Stimulated activated CD4-positive, alpha-beta T cell treated with anti-CD3 and anti-CD28 coated beads, Interleukin-12 subunit alpha, Interleukin-12 subunit beta, amount 100 ng/mL, for 24 hours (primary cell): Measurements from ENCODE around the gene PDSS1.

ENCODE experiments used
- DNase-seq, 2 experiments: peaks; one replicate each; pipeline ENCODE4 v3.0.0-alpha.2; 2020; ENCODE audit warnings: low read depth in 2 of 2

Gene PDSS1

DNA sequence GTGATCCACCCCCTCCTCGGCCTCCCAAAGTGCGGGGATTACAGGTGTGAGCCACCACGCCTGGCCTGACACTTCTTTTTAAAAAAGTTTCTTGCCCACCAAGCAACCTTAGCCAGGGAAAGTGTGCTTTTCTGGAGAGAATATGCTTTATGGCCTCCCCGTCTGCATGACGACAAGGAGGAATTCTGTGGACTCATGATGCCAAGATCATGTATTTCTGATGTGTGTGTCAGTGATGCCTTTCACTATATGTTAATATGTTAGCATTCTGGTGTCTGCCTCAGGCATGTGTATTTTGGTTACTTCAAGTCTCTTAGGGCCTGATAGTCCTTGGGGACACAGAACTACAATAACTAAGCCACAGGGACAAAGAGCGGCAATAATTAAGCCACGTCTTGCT, 2.1 kb downstream of the PDSS1 start:
- no peak for DNase-seq

DNA sequence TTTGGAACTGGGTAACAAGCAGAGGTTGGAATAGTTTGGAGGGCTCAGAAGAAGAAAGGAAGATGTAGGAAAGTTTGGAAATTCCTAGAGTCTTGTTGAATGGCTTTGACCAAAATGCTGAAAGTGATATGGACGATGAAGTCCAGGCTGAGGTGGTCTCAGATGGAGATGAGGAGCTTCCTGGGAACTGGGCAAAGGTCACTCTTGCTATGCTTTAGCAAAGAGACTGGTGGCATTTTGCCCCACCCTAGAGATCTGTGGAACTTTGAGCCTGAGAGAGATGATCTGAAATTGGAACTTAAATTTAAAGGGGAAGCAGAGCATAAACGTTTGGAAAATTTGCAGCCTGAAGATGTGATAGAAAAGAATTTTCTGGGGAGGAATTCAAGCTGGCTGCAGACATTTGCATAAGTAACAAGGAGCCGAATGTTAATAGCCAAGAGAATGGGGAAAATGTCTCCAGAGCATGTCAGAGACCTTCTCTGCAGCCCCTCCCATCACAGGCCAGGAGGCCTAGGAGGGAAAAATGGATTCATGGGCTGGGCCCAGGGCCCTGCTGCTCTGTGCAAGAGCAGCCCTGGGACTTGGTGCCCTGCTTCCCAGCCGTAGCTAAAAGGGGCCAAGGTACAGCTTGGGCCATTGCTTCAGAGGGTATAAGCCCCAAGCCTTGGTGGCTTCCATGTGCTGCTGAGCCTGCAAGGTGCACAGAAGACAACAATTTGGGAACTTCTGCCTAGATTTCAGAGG, 3.6 kb downstream of the PDSS1 start:
- DNase-seq: no peak

DNA sequence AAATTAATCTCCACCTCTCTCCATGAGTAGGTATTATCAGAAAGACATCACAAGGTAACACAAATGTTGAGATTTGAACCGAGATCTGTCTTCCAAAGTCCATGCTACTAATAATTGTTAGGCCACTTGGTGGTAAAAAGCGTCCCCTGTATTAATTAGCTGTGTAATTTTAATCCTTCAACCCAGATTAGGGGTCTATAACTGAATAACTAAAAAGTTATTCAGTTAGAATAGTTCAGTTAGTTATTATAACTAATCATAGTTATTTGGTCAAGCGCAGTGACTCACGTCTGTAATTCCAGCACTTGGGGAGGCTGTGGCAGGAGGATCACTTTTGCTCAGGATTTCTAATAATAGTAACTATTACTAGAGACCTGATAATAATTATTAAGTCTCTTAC, 5.6 kb downstream of the PDSS1 start:
- no peak for DNase-seq

DNA sequence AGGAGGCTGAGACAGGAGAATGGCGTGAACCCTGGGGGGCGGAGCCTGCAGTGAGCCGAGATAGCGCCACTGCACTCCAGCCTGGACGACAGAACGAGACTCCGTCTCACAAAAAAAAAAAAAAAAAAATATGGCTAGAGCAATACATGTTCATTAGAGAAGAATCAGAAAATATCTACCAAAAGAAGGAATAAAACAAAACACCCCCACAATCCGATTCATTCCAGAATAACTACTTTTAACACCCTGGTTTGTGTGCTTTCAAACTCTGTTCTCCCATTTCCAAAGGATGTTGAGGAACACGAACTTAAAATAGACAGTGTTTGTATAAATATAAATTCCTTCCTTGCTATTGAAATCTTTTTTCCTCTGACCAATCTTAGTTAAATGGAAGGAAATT, 6.5 kb downstream of the PDSS1 start:
- DNase-seq: no peak

DNA sequence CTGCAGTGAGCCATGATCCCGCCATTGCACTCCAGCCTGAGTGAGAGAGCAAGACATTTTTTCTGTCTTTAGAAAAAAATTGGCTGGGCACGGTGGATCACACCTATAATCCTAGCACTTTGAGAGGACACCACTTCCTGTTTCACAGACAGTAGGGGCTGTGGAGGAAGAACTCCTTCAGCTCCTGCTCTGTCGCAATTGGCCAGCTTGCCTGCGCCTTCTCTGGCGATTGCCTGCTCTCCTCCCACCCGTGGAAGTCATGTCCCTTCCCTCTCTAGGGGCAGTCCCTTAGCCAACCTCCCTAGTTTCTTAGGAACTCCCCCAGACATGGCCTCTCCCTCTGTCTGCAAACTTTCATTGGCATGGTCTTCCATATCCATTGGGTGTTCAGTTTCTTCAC, 8.7 kb downstream of the PDSS1 start:
- no peak for DNase-seq

DNA sequence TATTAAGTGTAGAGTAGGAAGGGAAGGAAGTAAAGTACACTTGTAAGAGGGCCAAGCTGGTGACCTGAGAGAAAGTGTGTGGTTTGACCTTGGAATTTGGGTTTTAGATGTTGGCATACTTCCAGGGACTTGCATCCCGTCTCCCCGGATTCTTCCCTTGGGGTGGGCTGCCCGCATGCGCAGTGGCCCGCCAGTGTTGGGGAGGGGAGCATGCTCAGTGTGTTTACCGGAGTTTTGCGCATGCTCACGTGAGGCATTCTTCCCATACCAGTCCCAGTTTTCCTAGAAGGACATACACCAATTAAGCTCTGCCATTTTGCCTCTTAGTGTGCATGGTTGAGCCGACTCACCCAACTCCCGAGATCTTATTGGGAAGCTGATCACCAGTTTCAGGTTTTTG, 9.4 kb downstream of the PDSS1 start:
- DNase-seq: no peak

DNA sequence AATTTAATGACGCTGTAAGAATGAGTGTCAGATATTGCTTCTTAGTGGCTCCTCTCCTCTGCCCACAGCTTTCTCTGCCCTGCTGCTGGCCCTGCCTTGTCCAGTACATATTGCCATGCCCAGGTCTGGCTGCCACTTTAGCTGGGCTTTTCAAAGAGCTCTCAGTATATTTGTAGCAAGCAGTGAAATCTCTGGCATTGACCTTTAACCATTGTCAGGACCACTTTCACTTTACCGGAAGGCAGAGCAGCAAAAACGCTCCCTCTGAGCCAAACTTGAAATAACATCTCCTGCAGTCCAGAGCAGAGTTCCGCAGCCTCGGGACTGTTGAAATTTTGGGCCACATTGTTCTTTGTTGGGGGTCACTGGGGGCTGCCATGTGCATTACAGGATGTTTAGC, 13.8 kb downstream of the PDSS1 start:
- DNase-seq: no peak

DNA sequence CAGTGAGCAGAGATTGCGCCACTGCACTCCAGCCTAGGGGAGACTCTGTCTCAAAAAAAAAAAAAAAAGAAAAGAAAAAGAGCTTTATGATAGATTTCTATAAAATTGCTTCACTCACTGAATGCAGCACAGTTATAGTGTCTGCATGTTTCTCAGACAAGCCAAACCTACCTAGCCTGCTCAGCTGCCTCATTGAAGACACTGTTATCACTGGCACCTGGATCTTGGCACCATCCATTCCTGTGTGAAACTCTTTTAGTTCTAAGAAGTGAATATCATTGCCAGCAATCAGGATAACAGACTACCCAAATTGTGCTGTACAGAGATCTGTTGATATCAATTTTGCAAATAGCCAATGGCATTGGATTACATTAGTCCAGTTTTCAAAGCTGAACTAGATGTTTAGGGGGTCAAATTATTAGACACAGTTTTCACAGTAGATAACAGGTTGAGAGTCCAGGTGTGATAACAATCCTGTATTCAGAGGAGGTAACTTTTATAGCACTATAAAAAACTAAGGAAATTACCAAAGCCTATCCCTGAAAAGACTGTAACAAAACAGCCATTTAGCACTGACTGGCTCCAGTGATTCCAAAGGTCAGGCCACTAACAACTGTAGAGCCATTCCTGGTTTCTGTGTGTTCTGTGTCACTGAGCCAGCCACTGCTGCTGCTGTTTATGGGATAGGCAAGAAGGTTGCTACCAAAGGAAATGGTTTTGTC, 17.1 kb downstream of the PDSS1 start:
- DNase-seq: no peak

DNA sequence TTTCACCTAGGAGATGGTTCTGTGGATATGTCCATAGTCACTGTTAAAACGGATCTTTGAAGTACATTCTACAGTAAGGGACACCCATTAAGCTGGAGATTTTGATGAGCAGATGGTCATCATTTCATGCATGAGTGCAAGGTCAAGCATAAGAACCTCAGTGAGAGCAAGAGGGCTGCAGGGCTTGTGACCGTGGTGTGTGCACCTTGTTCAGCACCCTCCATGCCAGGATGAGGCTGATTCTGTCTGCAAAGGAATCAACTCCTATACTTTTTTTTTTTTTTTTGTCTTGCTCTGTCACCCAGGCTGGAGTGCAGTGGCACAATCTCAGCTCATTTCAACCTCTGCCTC, 17.6 kb downstream of the PDSS1 start:
- no peak for DNase-seq

DNA sequence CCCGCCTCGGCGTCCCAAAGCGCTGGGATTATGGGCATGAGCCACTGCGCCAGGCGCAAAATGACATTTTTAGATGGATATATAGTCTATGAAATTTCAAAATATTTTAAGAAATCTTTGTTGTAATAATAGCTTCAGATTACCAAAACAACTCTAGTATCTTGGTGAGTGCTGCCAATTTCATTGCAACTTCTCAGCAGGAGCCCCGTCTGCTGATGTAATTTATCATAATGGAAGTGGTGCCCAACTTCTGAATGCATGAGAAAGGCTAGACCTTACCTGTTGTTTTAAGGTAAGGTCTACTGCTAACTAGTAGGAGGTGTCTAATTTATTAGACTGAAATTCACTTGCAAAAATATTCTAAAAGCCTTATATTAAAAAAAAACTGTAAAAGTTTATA, 20.0 kb downstream of the PDSS1 start:
- DNase-seq: no peak

DNA sequence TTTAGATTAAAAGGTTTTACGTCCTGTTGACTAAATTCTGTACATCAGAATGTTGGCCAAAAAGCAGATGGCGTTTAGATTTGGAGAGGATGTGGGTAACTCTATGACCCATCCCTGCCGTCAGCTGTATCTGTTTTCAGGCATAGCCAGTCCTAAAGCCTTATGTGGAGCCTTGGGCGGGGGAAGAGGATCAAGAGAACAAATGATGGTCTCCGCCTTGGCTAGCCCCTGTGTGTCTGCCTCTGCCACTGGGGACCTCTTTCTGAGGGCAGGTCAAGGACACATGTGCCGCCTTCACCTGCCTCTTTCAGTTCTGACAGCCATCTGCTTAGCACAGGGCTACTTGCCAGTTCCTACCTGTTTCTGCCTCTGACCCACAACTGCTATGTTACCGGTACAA, 24.1 kb downstream of the PDSS1 start:
- no peak for DNase-seq

DNA sequence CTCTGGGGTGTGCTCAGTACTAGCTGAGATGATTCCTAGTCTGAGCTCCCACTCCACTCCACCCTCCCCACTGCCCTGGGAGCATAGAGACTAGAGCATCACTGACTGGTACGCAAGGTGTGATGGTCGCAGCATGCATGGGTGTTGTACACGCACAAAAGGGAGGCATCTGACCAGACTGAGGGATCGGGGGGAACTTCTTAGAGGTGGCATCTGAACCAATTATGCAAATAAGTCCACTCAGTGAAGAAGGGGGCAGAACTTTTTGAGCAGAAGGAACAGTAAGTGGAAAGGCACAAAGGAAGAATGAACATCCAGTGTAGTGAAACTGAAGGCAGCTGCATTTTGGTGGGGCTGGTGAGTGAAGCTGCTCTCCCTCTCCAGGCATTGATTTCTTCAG, 25.5 kb downstream of the PDSS1 start:
- no peak for DNase-seq

DNA sequence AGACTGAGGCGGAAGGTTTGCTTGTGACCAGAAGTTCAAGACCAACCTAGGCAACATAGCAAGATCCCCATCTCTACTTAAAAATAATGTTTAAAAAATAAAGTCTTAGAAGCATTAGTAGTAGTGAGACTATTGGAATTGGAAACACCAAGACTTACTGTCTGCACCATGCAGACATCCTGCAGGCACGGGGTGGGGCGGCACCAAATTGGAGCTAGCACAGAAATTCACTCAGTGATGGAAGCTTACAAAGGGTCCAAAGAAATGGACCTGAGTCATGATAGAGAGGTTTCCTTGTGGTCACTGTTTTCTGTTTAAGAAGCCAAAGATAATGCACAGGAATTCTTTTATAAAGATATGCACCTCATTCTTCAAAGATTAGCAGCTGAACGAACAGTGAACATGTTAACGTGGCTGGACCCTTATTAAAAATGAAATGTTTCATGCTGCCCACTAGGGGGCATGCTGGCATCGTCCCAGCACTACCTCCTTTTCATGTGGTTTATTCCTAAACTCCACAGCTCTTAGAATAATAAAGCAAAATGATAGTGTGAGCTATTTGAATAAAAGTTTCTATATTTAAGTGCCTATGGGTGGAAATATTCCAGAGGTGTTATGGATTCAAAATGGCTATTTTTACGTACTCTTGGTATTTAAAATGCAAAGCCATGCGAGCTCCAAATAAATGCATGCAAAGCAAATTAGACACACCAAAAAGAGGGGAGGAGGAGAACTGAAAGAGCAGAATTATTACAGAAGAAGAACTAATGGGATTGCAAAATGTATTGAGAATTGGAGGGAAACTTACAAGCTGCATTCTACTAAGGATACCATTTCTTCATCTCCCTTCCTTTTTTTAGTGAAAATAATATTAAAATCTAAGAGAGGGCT, 28.6 kb downstream of the PDSS1 start:
- no peak for DNase-seq

DNA sequence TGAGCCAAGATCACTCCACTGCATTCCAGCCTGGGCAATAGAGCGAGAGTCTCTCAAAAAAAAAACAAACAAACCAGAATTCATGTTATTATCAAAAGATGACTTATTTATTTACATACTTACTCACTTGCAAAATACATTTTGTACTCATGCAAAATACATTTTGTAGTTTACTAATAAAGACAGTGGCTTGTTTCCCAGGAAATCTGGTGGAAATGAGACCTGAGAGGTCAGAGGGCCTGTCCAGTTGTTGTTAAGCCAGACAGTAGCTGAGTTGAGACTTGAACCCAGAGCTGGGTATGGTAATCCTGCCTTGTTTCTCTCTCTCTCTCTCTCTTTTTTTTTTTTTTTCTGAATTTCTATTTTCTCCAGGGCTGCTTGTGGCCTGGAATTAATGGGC, 29.5 kb downstream of the PDSS1 start:
- DNase-seq: no peak

DNA sequence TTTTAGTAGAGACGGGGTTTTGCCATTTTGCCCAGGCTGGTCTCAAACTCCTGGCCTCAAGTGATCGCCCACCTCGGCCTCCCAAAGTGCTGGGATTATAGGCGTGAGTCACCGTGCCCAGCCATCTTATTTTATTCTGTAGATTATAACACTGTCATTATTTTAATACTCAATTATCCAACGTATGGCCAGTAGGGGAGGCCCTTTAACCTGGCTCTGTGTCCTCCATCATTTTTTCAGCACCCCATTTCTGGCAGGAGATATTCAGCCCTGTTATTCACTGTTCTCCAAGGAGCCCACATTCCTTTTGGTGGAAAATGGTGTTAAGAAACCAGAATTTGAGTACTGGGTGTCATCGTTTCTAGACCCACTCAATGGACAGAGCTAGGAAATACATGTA, 31.5 kb downstream of the PDSS1 start:
- DNase-seq: no peak

DNA sequence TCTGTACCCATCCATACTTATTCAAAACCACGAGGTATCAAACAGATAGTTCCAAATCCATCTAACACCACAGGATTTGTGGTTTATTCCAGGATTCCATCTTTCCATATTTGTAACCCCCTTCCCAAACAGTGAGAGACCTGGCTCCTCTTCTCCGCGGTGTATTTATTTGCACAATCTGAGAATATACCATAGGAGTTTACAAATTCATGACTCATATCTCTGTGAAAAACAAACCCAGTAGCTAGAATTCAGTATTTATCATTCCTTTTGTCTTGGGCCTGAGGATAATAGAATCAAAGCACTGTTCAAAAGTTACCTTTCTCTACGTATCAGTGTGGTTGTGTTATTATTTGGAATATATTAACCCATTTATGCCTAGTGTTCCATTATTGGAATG, 31.9 kb downstream of the PDSS1 start:
- no peak for DNase-seq

DNA sequence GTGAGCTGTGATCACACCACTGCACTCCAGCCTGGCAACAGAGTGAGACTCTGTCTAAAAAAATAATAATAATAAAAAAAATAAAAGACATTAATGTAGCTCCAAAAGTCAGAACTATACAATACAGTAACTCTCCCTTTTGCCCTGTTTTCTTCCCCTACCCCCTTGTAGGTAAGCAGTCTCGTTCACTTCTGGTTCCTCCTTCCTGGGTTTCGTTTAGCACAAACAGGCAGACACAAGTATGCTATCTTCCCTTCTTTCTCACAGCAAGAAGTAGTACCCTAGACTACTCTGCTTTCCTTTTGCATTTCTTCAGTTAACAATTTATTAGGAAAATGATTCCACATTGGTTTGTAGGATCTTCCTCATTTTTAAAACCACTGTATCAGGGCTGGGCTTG, 33.1 kb downstream of the PDSS1 start:
- DNase-seq: no peak

DNA sequence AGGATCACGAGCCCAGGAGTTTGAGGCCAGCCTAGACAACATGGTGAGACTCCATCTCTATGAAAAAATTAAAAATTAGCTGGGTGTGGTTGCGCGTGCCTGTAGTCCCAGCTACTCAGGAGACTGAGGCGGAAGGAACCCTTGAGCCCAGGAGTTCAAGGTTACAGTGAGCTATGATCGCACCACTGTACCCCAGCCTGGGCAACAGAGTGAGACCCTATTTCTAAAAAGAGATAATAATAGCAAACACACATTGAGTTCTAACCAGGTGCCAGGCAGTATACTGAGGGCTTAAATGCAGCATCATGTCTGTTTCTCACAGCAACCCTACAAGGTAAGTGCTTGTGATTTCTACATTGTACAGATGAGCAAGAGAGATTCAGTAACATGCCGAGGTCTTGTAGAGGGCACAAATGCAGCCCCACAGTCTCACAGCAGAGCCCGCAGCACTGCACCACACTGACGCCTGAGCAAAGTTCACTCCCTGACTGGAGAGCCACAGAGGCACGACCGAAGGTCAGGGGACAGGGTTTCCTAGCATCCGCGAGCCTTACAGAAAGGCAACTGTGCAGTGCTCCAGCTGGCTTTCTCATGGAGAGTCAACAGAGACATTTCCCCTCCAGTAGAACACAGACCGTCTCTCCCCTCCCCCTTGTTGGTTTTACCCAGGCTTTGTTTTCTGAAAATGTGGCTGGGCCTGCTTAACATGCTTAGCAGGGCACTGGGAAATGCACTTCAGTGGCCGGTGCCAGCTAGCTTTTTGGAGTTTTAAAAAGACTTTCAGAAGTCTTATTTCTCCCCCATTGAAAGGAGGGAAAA, 36.5 kb downstream of the PDSS1 start:
- DNase-seq: no peak

DNA sequence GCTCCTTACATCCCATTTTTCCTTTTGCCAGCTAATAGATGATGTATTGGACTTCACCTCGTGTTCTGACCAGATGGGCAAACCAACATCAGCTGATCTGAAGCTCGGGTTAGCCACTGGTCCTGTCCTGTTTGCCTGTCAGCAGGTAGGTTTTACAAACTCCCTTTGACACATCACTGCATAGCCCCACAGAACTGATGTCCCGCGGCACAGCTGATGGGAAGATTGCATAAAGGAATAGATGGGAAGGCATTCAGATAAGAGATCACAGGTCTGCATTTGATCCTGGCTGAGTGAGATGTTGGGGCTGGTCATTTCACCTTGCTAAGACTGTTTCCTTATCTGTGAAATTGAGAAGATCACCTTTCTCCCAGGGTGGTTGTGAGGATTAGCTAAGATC, 37.9 kb downstream of the PDSS1 start:
- DNase-seq: no peak

DNA sequence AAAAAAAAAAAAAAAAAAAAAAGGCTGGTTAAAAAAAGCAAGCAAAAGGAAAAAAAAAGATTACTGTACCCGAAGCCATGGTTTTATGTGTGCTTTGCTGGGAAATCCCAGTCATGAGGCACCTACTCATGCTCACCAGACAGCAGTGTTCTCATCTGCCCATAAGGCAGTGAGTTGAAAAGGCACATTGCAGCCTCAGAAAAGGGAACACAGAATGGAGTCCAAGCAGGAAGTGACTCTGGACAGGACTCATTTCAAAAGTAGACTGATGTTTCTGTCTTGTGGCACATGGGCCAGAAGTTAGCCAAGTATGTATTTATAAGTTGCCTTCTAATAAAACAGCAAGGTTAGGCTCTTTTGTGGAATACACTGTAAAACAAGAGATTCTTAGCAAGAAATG, 40.2 kb downstream of the PDSS1 start:
- DNase-seq: no peak

DNA sequence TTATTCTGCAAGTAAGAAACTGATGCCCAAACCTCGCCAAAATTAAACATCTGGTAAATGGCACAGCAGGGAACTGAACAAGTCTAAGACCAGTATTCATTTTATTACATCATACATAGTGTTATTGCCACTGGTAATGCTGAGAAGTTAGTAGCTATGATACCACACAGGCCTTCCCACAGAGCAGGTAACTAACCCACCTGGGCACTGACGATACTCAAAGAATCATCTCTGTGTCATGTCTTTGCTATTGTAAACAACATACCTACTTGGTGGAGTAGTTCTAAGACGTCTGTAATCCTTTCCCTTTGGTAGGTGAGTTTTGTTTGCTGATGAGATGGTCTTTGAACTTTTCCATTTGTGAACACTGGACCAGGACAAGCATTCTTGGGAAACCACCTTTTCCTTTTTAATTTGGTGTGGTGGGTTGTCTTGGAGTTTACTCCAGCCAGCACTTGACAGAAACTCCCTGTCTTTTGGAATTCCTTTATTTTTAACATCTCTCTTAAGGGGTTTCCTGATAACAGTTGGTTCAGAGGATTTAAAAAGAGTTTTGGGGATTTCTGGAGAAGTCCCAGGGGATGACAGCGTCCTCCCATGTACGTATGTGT, 40.9 kb downstream of the PDSS1 start:
- DNase-seq: no peak
